HG02571 (cell line): ENCODE measurements around the gene C1QTNF4.

Experiments used
- ATAC-seq: cut with Tn5 transposase; IDR thresholded peaks from one replicate; pipeline ENCODE4 v1.9.1; 2021; ENCODE audit warnings: mild to moderate bottlenecking, moderate library complexity; ENCODE audit not compliant: unreplicated experiment

Gene C1QTNF4

DNA sequence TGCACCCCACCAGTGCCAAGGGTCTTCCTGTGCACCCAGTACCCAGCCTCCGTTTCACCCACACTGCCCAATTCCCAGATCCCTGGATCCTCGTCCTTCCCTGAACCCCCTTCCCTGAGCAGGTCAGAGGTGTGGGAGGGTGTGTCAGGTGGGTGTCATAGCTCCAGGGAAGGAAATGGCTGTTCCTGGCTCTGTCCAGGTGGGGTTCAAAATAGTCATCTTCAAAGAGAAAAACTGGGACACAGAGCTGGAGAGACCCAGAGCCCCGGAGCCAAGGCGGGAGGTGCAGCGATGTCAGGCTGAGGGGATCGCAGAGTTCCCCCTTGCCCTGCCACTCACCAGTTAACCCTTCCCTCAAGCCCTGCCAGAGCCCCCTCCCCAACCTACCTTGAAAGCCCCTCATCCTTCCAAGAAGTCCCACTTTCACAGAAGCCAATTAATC is 698 bp downstream of the C1QTNF4 start:
- ATAC-seq, result no peak

DNA sequence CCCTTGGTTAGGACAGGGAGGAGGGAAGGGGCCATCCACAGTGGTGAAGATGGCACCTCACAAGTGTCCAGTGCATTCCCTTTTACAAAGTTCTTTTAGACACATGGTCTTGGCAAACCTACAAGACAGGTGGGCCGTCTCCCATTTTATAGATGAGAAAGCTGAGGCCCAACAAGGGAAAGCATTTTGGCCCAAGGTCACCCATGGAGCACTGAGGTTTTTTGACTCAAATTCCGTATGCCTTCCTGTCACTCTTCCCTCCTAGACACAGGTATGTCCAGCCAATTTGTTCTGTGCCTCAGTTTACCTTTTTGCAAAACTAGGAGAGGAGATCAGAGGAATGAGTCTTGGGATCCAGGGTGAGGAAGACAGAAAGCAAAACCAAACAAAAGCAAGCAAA is 1.2 kb downstream of the C1QTNF4 start:
- ATAC-seq, result no peak

DNA sequence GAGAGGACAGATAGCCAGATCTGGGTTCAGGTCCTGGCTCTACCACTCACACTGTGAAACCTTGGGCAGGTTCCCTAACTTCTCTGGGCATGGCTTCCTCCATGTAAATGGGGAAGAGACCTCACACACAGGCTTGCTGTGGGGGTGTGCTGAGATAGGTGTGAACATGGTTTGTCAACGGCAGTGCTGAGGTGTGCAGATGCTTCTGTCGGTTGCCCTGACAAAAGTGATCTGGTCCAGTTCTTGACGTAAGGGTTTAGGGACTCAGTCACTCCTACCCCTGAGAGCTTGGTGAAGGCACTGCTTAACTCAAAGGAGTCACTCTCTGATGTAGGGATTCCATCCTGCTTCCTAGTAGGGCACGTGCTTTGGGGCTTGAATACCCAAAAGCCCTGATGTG is 2.0 kb downstream of the C1QTNF4 start:
- ATAC-seq, result no peak

DNA sequence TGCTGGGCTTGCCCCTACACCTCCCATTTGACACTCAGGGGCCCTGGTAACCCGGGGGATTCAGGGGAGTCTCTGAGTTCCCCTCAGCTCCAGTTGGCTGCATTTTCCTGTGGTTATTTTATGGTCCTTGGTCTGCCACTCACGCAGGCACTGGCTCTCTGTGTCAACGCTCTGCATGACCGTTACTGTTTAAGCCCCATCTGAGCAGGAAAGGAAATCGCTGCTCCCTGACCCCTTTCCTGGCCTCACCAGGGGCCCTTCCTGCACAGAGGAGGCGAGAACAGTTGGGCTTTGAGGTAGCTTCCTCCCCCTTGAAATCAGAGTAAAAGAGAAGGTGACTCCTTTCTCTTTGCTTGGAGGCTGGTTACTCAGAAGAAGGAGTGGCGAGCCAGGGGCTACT is 2.4 kb downstream of the C1QTNF4 start:
- no peak for ATAC-seq

DNA sequence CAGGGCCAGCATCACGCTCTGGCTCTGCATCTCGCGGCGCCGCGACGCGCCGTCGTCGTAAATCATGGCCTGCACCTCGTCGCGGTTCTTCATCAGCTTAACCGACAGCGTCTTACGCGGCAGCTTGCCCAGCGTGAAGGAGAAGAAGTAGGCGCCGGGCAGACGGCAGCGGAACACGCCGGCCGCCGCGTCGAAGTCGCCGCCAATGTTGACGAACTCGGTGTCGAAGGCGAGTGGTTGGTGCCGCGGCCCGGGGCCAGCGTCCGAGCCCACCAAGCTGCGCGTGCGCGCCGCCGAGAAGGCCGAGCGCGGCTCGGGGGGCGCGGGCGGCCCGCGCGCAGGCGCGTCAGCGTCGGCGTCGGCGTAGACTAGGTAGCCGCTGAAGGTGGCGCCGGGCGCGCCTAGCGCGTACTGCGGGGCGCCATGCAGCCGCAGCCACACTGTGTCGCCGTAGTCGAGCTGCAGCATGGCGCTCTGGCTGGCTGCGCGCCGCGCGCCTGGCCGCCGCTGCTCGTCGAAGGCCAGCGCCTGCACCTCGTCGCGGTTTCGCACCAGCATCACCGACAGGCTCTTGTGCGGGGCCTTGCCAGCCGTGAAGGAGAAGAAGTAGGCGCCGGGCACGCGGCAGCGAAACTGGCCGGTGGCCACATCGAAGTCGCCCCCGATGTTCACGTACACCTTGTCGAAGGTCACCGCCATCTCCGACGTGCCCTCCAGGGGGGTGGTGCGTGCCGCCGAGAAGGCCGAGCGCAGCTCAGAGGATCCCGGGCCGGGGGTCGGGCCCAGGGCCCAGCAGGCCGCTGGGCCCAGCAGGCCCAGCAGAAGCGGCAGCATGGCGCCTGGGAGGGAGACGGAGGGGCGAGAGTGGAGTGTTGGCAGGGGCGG is 4.0 kb downstream of the C1QTNF4 start:
- ATAC-seq, result no peak

DNA sequence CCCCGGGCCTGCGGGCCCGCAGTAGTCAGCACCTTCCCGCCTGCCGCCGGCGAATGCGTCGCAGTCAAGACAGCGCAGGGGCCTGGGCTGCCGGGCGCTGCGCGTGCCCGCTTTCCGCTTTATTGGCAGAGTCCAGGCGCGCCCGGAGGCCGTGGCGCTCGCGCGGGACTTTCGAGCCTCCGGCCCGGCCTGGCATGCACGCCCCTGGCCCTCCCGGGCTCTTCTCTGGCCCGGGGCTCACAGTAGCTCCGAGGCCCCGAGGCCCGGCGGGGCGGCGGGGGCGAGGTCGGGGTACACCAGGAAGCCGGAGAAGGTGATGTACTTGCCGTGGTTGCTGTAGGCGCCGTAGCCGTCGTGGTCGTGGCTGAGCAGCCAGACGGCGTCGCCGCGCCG is 4.6 kb downstream of the C1QTNF4 start:
- ATAC-seq, result no peak

DNA sequence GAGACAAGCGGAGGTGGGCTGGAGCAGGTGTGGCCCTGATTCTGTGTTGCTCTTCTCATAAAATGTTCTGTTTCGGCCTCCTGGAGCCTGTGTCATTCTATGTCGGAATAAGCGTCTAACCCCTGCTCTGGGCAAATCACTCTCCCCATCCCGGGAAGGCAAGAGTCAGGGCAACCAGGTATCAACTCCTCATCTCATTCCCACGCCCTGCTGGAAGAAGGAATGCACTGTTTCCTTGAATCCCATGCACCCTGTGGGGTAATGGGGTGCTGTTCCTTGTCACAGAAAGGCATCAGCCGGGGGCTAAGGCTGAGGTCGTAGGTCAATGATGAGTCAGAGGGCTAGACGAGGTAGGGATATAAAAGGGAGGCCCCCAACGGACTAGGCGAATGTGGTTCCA is 5.1 kb downstream of the C1QTNF4 start:
- ATAC-seq, result no peak

DNA sequence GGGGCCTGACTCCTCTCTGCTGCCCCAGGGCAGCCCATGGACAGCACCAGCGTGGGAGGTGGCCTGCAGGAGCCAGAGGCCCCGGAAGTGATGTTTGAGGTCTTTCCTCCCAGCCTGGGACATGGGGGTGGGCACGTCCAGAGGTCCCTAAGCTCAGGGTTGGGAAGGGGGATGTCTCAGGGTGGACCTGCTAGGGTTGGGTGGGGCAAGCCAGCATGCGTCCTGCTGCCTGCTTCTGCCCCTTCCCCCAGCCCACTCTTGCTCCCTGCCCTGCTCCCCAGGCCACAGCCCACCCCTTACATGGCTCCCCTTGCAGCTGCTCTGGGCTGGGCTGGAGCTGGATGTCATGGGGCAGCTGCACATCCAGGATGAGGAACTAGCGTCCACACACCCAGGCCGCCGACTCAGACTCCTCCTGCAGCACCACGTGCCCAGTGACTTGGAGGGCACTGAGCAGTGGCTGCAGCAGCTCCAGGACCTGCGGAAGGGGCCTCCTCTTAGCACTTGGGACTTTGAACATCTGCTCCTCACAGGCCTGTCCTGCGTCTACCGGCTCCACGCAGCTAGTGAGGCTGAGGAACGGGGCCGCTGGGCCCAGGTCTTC is 6.4 kb downstream of the C1QTNF4 start:
- ATAC-seq, result no peak

DNA sequence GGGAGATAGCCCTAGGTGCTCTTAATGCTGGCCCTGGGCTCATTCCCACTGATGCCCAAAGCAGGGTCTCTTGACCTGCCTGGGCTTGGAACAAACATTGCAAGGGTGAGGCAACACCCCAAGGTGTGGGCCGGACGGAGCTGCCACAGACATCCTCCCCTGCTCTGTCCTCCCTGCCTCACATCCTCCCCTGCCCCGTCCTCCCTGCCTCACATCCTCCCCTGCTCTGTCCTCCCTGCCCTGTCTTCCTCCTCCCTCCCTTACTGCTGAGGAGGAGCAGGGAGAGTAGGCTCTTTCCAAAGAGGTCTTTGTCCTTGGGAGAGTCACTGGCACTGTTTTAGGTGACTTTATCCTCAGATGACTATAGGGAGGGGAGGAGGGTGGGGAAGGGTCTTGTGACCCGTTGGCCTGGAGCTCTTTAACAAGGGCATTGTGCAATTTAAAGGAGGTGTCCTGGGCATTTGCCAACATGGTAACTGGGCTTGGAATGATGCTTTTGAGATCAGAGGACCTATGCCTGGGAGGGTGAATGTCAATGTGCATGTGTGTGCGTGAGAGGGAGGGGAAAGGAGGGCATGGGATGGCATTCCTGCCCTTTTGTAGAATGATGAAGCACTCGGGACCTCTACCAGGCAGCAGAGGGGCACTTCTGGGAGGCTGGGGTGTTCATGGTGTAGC is 7.0 kb downstream of the C1QTNF4 start:
- ATAC-seq, result no peak

DNA sequence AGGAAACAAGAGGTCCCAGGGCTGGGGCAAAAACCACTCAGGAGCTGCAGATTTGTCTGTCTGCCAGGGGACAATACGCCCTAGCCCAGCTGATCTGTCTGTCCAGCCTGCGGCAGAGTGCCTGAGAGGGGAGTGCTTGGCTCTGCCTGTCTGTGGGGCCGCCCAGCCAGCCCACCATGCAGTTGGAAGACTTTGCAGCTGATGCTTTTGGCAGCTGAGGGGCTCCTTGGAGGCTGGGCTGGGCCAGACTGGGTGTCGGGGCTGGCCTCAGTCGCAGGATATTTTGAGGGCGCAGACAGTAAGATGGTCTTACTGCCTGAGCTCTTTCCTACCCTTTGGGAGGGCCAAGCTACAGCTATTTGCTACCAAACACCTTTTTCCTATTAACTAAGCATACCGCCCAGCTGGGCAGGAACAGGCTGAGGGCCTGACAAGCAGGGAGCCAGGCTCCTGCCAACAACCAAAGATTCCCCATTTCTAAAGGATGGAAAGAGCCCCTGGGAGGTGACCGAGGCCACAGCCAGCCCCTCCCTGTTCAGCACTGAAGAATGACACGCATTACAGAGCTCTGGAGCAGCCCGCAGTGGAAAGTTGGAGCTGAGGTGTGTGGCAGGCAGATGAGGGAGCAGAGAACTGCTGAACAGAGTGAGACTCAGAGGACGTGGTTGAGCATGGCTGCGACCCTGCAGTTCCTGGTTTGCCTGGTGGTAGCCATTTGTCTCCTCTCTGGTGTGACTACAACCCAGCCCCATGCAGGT is 7.9 kb downstream of the C1QTNF4 start, which contains the start of gene FAM180B:
FAM180B (plus strand) TSS at position 581 of the 758 bp plus-strand sequence; CDS start at position 672, 91 bp downstream.
- no peak for ATAC-seq

DNA sequence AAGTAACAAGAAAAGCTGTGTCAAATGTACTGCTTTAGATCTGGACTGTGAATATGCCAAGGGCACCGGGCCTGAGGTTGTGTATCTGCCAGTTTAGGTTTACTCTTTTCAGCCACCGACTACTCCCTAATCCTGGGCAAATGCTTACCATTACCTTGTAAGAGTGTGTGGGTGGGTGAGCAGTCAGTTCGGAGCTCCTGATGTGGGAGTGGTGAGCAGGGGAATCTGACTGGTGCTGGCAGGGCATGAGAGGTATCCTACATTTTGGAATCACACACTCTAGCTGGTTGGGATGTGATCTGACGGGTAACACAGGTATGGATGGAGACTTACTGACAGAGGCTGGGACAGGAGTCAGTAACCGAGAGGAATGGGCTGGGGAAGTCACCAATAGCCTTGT is 10.4 kb downstream of the C1QTNF4 start:
- no peak for ATAC-seq

DNA sequence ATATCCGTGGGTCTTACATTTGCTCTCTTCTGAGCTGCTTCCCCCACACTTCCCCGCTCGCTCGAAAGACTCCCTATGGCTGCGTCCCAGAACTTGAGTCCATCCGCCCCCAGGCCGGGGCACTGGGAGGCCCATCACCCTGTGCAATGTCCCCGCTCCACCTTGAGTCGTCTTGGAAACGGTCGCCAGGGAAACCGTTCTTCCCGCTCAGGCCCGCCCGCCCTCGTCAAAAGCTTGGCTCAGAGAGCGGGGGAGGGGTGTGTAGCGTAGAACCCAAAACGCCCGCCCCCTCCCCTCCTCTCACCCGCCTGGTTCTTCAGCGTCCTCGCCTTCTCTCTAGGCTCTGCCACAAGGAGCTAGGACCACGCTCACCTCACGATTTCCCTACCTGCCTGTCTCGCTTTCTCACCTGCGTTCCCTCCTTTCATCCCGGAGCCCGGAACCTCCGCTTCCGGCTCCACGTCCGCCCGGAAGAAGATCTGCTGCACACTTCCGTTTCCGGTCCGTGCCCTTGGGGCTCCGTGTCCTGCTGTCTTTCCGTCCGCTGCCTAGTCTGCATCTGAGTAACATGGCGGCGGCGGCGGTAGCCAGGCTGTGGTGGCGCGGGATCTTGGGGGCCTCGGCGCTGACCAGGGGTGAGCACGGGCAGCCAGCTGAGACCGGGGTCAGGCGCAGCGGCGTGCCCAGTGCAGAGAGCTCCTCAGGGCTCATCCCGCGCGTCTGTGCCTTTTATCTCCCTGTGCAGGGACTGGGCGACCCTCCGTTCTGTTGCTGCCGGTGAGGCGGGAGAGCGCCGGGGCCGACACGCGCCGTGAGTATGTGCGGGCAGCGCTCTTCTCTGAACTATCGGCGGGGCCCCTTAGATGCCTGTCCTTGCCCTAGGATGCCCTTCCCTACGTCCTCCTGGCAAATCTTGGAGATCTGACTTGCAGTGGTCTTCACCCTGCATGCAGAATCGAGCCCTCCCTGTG is 15.4 kb downstream of the C1QTNF4 start, which contains the start of the genes KBTBD4 and NDUFS3:
KBTBD4 (minus strand) TSS at position 447 of the 971 bp plus-strand sequence; CDS start at position 428, 19 bp downstream.
NDUFS3 (plus strand) TSS at position 551 of the 971 bp plus-strand sequence; CDS start at position 569, 18 bp downstream.
- ATAC-seq, result peak; percentile 86

DNA sequence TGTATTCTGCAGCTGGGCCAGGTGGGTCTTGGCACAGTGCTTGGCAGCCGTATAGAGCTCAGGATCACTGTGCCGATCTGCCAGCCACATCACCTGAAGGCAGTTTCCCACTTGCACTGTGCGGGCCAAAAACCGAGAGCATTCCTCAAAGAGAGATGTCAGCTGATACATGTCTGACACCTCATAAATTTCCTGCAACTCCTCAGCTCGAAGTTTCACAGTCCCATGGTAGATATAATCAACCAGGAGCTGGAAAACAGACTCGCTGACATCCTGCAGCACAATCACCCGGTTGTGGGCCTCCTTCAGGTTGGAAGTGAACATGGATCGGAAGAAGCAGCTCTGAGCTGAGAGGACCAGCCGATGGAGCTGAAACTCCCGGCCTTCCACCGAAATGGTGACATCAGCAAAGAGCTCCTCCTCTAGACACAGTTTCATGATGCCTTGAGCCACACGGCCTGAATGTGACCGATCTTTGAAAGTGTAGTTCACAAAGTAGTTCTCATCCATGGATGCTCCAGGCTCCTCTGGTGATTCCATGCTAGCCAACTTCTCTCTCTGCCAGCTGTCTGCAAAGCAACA is 16.7 kb downstream of the C1QTNF4 start:
- no peak for ATAC-seq

DNA sequence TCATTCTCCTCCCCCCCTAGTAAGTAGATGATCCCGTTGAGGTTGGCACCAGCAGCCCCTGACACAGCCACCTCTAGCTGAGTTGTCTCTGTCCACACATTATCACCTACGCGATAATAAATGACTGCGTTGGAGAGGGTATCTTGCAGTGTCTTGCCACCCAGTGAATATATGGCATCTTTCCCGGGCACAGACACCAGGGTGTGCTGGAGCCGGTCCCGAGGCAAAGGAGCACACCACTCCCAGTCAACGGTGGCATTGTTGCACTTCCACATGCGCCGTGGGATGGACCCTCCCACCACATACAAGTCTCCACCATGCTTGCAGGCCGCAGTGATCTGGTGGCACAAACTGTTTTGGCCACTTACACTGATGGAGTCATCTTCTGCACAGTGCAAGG is 20.9 kb downstream of the C1QTNF4 start:
- no peak for ATAC-seq

DNA sequence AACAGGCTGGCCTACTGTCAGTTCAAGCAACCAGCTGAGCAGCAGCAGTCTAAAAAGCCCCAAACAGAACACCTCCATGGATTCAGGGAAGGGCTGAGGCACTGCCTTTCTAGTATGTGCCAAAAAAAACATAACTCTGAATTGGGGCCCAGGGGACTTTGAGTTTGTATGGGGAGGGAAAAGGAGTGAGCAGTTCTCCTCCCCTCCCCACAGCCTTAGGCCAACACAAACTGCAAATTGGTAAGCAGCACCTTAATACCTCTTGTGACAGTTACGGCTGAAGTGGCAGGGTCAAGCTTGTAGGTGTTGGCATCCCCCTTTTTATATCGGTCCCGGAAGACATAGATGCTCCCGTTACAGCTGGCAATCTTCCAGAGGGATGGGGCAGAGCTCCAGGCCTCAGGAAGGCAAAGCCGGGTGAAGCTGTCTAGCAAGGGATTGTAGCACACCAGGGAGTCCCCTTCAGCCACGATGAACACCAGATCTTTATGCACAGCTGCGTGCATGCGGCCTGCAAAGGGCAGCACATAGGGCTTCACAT is 21.4 kb downstream of the C1QTNF4 start:
- no peak for ATAC-seq

DNA sequence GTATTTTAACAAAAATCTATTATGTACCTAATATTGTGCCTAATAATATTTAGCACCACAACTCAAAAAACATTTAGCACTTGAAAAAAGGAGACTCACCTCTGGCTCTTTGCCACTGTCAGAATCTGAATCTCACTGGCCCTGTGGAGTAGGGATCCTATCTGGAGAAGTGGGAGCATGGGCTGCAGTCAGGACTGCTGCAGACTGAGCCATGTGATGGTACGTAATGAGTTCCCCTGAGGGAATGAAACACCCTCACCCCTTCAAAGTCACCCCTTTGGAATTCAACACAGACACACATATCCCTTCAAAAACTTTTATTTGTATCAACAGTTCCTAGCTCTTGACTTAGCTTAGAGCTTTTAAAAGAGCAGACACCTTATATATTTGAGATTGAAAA is 22.3 kb downstream of the C1QTNF4 start:
- ATAC-seq, result no peak

DNA sequence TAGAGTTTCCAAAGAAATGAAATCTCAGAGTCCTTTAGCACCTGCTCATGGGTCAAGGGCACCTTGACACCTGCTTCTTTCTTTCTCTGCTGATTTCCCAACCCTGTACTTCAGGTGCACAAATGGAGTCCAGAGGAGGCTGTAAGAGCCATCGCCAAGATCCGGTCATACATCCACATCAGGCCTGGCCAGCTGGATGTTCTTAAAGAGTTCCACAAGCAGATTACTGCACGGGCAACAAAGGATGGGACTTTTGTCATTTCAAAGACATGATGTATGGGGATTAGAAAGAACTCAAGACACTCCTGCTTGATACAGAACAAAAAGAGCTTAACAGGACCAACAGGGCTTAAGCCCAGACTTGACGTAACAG is 22.9 kb downstream of the C1QTNF4 start:
- ATAC-seq, result no peak

DNA sequence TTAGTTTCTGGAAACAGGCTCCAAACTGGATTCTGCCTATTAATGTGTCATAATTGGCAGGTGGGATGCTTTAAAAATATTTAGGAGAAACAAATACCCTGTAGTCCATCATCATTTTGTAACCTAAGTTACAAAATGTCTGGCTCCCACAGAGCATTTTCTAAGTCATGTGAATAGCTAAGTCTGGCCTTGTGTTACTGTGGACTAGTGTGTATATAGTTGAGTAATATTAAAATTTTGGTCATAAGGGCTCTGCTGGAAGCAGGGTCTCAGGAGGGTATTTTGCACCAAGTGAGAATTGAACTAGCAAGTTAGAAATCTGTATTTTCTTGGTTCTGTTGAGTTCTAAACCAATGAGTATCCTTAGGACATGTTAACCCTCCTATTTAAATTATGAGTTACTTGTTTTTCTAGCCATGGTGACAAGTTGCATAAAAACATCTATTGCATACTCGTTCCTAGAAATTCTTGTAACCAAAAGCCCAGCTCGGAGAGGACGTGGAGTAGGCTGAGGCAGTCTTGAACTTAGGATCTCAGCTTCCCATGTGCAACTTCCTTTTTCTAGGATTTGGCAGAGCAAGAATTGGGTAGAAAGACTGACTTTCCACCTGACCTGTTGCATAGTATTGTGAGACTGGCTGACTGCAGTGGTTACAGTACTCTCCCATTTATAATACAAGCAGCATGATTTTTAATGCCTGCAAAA is 23.4 kb downstream of the C1QTNF4 start:
- no peak for ATAC-seq
